NCI-H146 treated with DMSO at 0.1 percent for 48 hours (cell line): ENCODE results near the gene RBPJL.

ENCODE experiments used
- DNase-seq: peaks from one replicate; lab custom pipeline; 2025; ENCODE audit not compliant: unreplicated experiment; lab: John Stamatoyannopoulos, UW

Gene RBPJL

DNA sequence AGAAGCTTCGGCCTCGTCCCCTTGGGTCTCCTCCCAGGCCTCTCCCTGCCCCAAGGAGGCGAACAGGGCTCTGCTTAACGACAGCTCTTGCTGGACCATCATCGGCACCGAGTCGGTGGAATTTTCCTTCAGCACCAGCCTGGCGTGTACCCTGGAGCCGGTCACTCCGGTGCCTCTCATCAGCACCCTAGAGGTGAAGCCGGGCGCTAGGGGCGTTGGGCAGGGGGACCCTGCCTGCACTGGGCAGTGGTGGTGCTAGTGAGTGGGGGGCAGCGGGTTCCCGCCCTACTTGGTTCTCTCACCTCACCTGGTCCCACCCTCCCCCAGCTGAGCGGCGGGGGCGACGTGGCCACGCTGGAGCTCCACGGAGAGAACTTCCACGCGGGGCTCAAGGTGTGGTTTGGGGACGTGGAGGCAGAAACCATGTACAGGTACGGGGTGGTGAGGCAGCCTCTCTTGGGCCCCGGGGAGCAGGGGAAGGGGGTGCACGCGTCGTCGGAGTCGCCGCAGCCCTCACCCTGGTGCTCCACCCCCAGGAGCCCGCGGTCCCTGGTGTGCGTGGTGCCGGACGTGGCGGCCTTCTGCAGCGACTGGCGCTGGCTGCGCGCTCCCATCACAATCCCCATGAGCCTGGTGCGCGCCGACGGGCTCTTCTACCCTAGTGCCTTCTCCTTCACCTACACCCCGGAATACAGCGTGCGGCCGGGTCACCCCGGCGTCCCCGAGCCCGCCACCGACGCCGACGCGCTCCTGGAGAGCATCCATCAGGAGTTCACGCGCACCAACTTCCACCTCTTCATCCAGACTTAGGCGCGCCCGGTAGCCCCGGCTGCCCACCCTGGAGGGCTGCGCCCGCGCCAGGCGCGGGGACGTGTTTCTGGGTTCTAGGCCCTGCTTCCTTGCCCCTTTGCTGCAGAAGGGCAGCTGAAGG, 9.8 kb downstream of the RBPJL start:
- DNase-seq = no peak

- DNase-seq = no peak
Measured at GRCh38 chr20:45317826-45318225, 11.2 kb downstream of the RBPJL start.

DNA sequence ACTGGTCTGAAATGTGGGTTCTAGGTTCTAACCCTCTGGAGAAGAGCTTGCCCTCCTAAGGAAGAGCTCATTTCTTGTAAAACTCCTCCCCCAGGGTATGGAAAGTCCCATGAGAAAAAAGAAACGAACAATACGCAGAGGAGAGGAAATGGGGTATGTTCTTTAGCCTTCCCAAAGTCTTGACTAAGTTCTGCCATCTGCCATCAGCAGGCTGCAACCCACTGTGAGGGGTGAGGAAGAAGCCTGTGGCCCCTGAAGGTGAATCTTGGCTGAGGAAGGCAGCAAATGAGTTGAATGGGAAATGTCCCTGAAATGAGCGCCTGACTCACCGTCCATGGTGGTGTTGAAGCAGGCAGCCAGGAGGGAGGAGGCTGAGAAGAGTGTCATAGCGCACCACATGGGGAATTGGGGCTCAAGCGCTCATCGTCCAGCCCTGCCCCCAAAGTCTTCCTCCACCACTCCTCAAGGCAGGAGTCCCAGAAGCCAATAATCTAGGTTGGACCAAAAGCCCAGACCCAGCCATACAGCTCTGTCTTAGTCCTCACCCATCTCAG, 11.8 kb downstream of the RBPJL start:
- DNase-seq = no peak

GRCh38 chr20:45318948-45319347, 12.3 kb downstream of the RBPJL start:
- no peak for DNase-seq

DNA sequence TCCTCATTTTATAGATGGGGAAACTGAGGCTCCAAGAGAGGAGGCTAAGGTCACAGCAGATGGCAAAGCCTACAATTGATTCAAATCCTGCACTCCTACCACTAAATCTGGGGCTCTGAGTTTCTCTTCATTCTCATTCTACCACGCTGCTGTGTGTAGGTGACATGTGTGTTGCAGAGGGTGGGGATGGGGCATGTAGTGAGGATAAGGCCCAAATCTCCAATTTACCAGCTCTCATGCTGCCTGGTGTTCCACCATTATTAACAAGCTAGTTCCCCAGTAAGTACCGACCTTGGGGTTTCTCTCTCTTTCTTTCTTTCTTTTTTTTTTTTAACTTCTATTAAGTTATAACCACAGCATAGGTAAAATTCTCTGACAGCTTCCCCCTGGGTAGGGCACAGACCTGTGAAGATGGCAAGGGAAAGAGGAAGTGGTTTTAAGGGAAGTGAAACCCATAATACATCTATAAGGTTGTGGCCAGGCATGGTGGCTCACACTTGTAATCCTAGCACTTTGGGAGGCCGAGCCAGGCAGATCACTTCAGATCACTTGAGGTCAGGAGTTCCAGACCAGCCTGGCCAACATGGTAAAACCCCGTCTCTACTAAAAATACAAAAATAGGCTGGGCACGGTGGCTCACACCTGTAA, 14.4 kb downstream of the RBPJL start:
- DNase-seq = no peak

- peak; percentile 15 for DNase-seq
Measured at GRCh38 chr20:45322952-45323383, 16.3 kb downstream of the RBPJL start.

DNA sequence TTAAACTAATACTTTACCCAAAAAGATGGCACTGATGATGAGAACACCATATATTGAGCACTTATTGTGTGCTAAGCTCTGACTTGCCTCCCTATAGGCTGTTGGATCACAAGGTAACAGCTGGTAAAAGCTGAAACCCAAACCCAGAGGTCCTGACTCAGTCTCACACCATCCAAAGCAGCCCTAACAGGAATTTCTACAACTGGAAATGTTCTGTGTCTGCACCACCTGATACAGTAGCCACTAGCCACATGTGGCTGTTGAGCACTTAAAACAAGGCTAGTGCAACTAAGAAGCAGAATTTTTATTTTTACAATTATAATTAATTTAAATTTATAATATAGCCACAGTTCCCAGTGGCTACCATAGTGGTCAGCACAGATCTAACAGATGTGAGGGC, 17.1 kb downstream of the RBPJL start:
- no peak for DNase-seq

DNA sequence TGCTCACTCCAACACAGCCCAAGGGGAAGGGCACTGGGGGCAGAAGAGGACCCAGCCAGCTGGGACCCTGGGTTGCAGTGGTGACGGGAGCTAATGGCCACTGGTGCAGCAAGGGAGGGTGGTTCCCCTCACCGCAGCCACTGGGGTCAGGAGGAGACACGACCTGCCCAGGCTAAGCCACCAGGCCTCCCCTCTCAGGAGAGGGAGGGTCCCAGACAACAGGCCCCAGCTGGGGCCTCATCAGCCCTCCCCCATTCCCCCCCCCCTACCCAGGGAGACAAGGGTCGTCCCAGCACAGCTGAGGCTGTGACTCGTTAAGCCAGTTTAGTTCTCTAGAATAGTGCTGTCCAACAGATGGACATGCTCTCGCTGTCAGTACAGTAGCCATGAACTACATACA, 18.7 kb downstream of the RBPJL start:
- DNase-seq = no peak

GRCh38 chr20:45328451-45328850, 21.8 kb downstream of the RBPJL start:
- no peak for DNase-seq

DNA sequence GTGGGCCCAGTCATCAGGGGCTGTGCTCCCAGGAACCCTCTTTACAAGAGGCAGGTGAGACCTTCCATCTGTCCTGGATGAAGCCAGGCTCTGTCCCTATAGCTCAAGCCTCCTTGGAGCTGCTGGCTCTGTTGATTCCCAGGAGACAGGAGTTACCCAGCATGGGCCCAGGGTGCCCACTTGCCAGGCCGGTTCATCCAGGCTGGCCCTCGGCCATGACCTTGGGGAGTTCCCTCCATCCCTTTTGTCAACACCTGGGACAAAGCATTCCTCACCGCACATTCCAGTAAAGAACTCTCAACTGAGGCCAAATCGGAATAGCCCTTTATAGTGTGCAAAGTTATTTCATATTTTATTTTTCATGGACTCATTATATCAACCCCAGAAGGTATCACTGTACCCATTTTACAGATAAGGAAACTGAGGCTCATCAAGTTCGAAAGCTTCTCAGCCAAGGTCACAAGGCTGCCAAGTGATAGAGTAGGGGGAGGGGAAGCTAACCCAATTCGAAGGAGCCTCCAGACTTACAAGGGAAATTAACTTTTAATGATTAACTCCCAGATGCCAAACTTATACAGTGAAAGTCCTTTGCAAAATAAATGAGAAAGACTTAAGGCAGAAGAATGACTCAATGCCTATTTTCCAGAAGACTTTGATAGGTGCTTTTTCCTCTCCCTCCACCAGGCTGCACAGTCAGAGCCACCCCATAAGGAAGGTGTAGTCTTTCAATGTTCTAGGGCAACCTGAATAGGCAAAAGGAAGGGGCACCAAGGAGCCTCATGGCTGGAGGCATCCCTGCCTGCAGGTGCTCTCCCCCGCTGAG, 23.1 kb downstream of the RBPJL start:
- no peak for DNase-seq

DNA sequence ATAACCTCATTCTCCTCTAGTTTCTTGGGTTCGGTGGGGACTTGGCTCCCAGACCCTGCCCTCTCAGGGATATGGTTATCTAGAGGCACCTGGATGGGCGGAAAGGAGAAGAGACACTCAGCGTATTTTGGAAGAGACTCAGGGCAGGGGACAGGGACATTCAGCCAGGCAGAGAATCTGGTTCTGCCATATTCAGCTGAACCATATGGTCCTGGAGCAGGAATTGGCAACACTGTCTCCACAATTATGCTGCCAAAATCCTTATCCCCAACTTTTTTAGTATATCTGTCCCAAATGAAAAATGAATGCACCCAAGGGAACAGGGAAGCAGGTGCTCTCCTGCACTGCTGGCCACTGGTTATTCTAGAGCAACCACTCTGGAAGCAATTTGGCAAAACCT, 23.8 kb downstream of the RBPJL start:
- DNase-seq = no peak

- no peak for DNase-seq
Measured at GRCh38 chr20:45336530-45337366, 30.1 kb downstream of the RBPJL start.

DNA sequence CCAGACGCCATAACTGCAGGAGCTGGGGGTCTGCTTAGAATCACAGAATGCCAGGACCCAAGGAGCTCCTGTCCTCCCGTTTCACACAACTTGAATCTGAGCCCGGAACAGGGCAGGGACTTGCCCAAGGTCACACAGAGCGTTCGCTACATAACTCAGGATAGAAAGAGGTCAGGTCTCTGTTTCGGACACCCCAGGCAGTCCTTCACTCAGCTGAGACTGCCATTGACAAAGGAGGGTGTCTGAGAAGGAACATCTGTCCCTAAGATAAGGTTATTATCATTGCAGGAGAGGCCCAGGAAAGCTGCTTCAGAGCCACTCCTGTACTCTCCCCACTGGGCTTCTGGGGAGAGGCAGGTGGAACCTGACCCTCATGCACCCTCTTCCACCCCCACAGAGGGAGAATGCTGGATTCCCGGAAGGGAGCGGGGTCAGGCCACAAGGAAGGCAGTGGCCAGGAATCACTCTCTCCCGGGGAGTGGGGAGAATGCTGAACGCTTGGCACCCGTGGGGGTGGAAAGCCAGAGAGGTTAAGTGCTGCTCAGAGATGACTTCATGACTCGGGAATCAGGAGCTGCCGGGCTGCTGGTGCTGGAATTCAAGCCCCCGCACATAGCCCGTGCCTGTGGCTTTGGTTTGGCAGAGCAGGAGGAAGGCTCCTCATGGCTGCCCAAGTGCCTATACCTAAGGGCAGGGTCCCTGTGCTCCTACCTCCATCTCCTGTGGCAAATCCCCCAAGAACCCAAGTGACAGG, 30.9 kb downstream of the RBPJL start:
- DNase-seq = no peak

DNA sequence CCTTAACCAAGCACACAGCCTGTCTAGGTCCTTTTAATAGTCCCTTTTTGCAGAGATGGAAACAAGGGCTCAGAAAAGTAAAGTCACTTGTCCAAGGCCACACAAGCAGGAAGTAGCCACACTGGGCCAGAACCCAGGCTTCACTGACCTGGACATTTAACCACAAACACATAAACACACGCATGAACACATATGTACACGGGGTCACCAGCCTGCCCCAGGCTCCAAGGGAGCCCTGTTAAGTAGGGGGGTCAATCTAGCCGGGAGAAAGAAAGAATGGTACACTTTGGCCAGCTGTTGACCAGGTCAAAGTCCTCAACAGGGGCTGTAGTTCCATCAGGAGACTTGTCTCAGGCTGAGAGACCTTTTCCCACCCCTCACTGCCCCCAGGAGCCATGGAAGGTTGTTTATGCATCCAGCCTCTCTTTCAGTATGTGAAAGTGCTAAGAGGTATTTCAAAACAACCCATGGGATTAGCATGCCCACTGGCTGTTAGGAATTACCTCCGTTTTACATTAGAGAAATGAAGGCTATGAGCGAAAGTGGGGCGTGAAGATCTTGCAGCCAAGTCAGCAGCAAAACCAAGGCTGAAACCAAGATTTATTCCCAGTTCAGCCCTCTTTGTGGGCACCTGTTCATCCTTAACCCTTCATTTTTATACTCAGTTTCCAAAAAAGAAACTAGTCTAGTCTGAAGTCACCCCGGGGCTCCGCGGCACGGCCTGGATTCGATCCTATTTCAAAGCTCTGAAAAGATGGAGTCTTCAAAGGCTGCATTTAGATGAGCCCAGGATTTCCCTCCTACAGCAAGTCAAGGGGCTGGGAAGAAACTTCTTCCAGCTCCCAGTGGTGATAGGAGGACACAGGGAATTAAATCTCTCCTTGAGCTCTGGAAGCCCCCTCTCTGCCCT, 31.7 kb downstream of the RBPJL start:
- no peak for DNase-seq

DNA sequence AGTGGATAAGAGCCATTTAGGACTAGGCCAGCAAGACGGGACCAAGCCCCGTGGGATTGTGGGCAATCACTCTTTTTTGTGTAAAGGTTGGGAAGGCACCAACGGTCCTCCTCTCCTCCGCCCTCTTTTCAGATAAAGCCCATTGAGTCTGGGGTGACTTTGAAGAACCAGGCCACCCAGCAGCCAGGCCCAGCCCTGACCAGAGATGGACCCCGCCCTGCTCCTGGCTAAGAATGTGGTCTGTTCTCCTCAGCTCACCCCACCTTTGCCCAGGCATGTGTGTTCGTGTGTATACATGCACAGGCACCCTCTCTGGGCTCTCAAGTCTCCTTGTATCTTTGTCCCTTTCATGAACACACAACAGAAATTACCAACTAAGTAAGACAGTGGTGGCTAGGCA, 32.4 kb downstream of the RBPJL start:
- DNase-seq = no peak

DNA sequence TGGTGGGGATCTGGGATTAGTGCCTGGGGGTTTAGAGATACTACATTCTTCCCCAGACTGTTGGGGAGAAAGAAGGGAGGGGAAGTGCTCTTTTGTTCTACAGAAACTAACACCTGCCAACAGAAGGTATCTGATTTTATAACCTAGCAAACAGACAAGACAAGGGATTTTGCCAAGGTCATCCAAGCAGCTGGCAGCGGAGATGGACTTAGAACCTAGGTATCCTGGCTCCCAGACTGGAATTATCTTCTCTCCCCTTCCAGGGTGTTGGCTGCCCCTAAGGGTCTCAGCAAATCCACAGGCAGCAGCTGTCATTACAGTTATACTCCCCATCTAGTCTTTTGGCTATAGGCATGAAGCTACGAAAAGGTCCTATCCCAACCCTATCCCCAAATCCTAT, 33.2 kb downstream of the RBPJL start:
- DNase-seq = peak; percentile 78

DNA sequence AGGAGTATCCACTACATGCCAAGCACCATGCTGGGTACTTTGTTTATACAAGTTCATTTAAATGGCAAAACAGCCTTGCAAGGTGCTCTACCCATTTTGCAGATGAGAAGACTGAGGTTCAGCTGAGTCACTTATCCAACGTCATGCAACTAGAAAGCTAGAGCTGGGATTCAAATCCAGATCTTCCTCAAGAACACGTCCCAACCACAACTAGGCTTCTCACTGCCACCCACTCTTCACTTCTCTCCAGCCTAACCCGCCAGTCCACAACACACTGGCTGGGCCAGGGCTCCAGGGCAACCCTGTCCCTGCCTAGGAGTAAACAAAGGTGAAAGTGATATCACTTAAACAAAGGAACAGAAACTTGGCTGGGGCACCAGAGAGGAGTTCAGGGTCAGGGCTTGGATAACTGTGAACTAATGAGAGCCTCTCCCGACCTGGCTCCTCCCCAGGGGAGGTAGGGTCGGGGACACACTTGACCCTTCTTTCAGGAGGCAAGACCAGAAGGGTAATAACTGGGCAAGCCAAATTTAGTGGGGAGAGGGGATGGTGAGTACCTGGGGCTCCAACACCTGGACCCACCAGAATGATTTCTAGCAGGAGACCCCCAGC, 33.7 kb downstream of the RBPJL start:
- DNase-seq = no peak

DNA sequence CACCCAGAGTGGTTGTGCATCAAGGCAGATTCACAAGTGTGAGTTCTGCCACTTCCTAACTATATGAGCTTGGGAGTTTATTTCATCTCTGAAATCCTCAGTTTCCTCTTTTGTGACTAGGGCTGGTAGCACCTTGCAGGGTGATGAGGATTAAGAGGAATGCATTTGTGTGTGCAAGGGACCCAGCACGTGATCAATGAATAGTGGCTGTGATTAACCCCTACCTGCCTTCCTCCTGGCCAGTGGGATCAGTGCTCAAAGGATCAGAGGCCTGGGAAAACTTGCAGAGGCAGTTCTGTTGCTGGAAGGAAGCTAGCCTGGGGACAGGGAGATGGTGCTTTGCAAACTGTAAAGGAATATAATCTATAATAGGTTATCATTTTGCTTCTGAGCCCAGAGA, 34.3 kb downstream of the RBPJL start:
- DNase-seq = no peak
